ENCODE measurements around the gene PPP1R16B. TPM values are rescaled to one million over a fixed set of nuclear protein-coding genes. Genes with fewer than 3 reads are reported as not detected.

The PPP1R16B gene
- total RNA-seq, 5 donors from 2014 or later (not counting 1 experiment from before 2014, with no cell fraction given): 32.0 to 58.5 (median 50.2) TPM

GRCh38 chr20:38774167-38774566, 31.3 kb upstream of the PPP1R16B start:
- H3K4me1 ChIP-seq (ENCODE audit: control insufficient read depth in 1 of 2, extremely low read depth in 1 of 2, insufficient read depth in 2 of 2, low read length in 2 of 2): peaks cover 0 to 3% of the 10 kb centered on the region in 2 experiments
- peaks cover 11 to 45% of the 10 kb centered on the region in 2 donors for H3K36me3 ChIP-seq (ENCODE audit: control insufficient read depth in 2 of 2, extremely low read depth in 1 of 2, insufficient read depth in 1 of 2, low read length in 1 of 2)
- no peaks in the 10 kb centered on the region for H3K27me3 ChIP-seq (replicated peaks in 1 of 2; ENCODE audit: control insufficient read depth in 2 of 2, extremely low read depth in 1 of 2, insufficient read depth in 2 of 2, low read length in 1 of 2)
- Mint-ChIP-seq H3K27me3 (no peaks in the 10 kb centered on the region), H3K4me1 (peaks cover 0 to 3% (median 0%) of the 10 kb centered on the region in 3 donors), H3K9me3 (peaks cover 0 to 13% (median 7%) of the 10 kb centered on the region in 3 donors), H3K36me3 (peaks cover 56% of the 10 kb centered on the region), H3K4me3 (no peak overlapping the region), H3K27ac (peak overlapping the region in 1 of 2 donors; percentile 25)
- CTCF ChIA-PET: no interaction called here
- no peaks in the 10 kb centered on the region for H3K9me3 ChIP-seq
- no CpG with 5 or more reads among the region's 2 CpGs for WGBS (ENCODE audit: insufficient coverage)
- POLR2A ChIA-PET: no interaction called here
- no peak for DNase-seq
- no peak for ATAC-seq (replicated peaks in 1 of 4)
- H3K4me3 ChIP-seq (ENCODE audit: control insufficient read depth in 1 of 2, extremely low read depth in 1 of 2, low read length in 1 of 2): no peak overlapping the region
- no peak overlapping the region for H3K27ac ChIP-seq (ENCODE audit: low read length)

DNA sequence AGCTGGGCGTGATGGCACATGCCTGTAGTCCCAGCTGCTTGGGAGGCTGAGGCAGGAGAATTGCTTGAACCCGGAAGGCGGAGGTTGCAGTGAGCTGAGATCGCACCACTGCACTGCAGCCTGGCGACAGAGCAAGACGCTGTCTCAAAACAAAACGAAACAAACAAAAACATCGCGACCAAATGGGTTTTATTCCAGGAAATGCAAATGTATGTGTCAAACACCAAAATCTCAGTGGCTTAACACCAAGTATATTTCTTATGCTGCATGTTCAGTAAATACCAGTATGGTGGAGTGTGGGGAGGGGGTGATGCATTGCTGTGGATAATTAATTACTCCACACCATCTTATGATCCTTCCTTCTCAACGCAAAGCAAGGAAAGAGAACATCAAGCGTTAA, 29.1 kb upstream of the PPP1R16B start:
- H3K9me3 ChIP-seq: no peaks in the 10 kb centered on the region
- H3K36me3 ChIP-seq (ENCODE audit: control insufficient read depth in 2 of 2, extremely low read depth in 1 of 2, insufficient read depth in 1 of 2, low read length in 1 of 2): peaks cover 6 to 24% of the 10 kb centered on the region in 2 donors
- no peaks in the 10 kb centered on the region for H3K27me3 ChIP-seq (replicated peaks in 1 of 2; ENCODE audit: control insufficient read depth in 2 of 2, extremely low read depth in 1 of 2, insufficient read depth in 2 of 2, low read length in 1 of 2)
- DNase-seq (peak in 7 of 35 experiments; percentile 4 to 51 (median 18)), ATAC-seq (replicated peaks in 1 of 4) (no peak)
- ChIA-PET CTCF (interaction anchor here in 1 of 2 donors (0.7 to 1.0 kb wide), 2 partner anchors 30 to 83 kb away, joined by 3 read pairs; no protein-coding TSS in a partner anchor), POLR2A (no interaction called here)
- H3K27ac Mint-ChIP-seq: peak overlapping the region in 1 of 2 donors; percentile 44
- H3K27me3 Mint-ChIP-seq: no peaks in the 10 kb centered on the region
- H3K36me3 Mint-ChIP-seq: peaks cover 39% of the 10 kb centered on the region
- H3K4me1 ChIP-seq (ENCODE audit: control insufficient read depth in 1 of 2, extremely low read depth in 1 of 2, insufficient read depth in 2 of 2, low read length in 2 of 2): peaks cover 3 to 5% of the 10 kb centered on the region in 2 experiments
- peaks cover 0 to 13% (median 7%) of the 10 kb centered on the region in 3 donors for H3K9me3 Mint-ChIP-seq
- peaks cover 0 to 10% (median 5%) of the 10 kb centered on the region in 3 donors for H3K4me1 Mint-ChIP-seq
- 83% methylated on average over 4 of the region's 11 CpGs for WGBS (ENCODE audit: insufficient coverage)
- no peak overlapping the region for H3K4me3 ChIP-seq (ENCODE audit: control insufficient read depth in 1 of 2, extremely low read depth in 1 of 2, low read length in 1 of 2)
- no peak overlapping the region for H3K4me3 Mint-ChIP-seq
- H3K27ac ChIP-seq (ENCODE audit: low read length): no peak overlapping the region

DNA sequence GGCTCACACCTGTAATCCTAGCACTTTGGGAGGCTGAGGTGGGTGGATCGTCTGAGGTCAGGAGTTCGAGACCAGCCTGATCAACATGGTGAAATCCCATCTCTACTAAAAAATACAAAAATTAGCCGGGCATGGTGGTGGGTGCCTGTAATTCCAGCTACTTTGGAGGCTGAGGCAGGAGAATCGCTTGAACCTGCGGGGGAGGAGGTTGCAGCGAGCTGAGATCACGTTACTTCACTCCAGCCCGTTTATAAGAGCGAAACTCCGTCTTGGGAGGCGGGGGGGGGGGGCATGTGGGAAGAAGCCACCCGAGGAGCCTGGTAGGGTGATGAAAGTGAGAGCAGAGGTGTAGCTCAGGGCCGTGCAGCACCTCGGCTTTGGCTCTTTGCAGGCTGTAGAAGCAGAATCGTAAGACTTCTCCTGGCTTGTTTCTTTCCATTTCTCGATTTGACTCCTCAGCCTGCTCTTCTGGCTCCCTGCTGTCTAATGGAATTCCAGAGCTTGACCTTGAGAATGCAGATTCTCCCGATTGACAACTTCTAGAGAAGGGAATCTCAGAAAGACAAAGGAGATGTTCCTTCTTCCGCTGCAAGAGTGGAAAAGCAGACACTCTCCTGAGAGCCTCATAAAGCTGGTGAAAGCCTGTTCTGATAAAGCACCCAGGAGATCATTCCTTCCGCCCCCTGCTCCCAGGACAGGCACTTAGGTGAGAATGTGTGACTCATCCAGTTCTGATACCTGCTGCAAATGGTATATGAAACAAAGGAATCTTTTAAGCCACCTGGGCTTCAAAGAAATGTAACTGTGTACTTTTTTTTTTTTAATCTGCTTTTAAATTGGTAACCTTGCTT, 26.0 kb upstream of the PPP1R16B start:
- Mint-ChIP-seq H3K27me3 (no peaks in the 10 kb centered on the region), H3K36me3 (peaks cover 8% of the 10 kb centered on the region), H3K4me1 (peaks cover 0 to 10% (median 5%) of the 10 kb centered on the region in 3 donors), H3K4me3 (no peak overlapping the region), H3K27ac (peak overlapping the region in 1 of 2 donors; percentile 17), H3K9me3 (no peaks in the 10 kb centered on the region)
- ChIA-PET CTCF (interaction anchor here in 1 of 2 donors (0.6 kb wide), 1 partner anchor 115 kb away, joined by 3 read pairs; no protein-coding TSS in a partner anchor), POLR2A (no interaction called here)
- DNase-seq (no peak), ATAC-seq (replicated peaks in 1 of 4) (no peak)
- WGBS (ENCODE audit: insufficient coverage): 63% methylated on average over 14 of the region's 19 CpGs
- Histone ChIP-seq H3K27ac (ENCODE audit: low read length) (no peak overlapping the region), H3K36me3 (ENCODE audit: control insufficient read depth in 2 of 2, extremely low read depth in 1 of 2, insufficient read depth in 1 of 2, low read length in 1 of 2) (no peaks in the 10 kb centered on the region), H3K4me3 (ENCODE audit: control insufficient read depth in 1 of 2, extremely low read depth in 1 of 2, low read length in 1 of 2) (no peak overlapping the region), H3K9me3 (no peaks in the 10 kb centered on the region), H3K4me1 (ENCODE audit: control insufficient read depth in 1 of 2, extremely low read depth in 1 of 2, insufficient read depth in 2 of 2, low read length in 2 of 2) (peaks cover 3 to 5% of the 10 kb centered on the region in 2 experiments), H3K27me3 (replicated peaks in 1 of 2; ENCODE audit: control insufficient read depth in 2 of 2, extremely low read depth in 1 of 2, insufficient read depth in 2 of 2, low read length in 1 of 2) (no peaks in the 10 kb centered on the region)

GRCh38 chr20:38782275-38782674, 23.2 kb upstream of the PPP1R16B start:
- Mint-ChIP-seq H3K4me1 (peaks cover 0 to 7% (median 5%) of the 10 kb centered on the region in 3 donors), H3K27ac (no peak overlapping the region), H3K9me3 (no peaks in the 10 kb centered on the region), H3K36me3 (no peaks in the 10 kb centered on the region), H3K27me3 (no peaks in the 10 kb centered on the region), H3K4me3 (no peak overlapping the region)
- WGBS (ENCODE audit: insufficient coverage): no CpG with 5 or more reads among the region's 3 CpGs
- DNase-seq (no peak), ATAC-seq (replicated peaks in 1 of 4) (no peak)
- peaks cover 2 to 3% of the 10 kb centered on the region in 2 experiments for H3K4me1 ChIP-seq (ENCODE audit: control insufficient read depth in 1 of 2, extremely low read depth in 1 of 2, insufficient read depth in 2 of 2, low read length in 2 of 2)
- CTCF ChIA-PET: no interaction called here
- no peaks in the 10 kb centered on the region for H3K36me3 ChIP-seq (ENCODE audit: control insufficient read depth in 2 of 2, extremely low read depth in 1 of 2, insufficient read depth in 1 of 2, low read length in 1 of 2)
- peaks cover 0 to 2% of the 10 kb centered on the region in 2 experiments for H3K27me3 ChIP-seq (replicated peaks in 1 of 2; ENCODE audit: control insufficient read depth in 2 of 2, extremely low read depth in 1 of 2, insufficient read depth in 2 of 2, low read length in 1 of 2)
- POLR2A ChIA-PET: no interaction called here
- no peaks in the 10 kb centered on the region for H3K9me3 ChIP-seq
- no peak overlapping the region for H3K4me3 ChIP-seq (ENCODE audit: control insufficient read depth in 1 of 2, extremely low read depth in 1 of 2, low read length in 1 of 2)
- no peak overlapping the region for H3K27ac ChIP-seq (ENCODE audit: low read length)

DNA sequence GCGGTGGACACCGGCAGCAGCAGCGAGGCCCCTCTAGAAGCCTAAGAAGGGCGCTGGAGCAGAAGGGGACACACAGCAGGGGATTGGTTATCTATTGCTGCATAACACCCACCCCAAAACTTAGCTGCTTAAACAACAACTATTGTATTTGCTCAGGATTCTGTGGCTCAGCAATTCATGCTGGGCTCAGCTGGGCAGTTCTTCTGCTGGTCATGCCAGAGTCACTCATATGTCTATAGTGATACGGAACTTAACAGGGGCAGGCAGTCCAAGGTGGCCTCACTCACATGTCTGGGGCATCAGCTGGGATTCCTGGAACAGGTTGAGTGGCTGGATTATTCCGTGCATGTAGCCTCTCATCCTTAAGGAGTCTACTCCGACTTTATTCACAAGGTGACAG, 17.6 kb upstream of the PPP1R16B start:
- Mint-ChIP-seq H3K36me3 (no peaks in the 10 kb centered on the region), H3K27ac (no peak overlapping the region), H3K4me3 (no peak overlapping the region), H3K27me3 (no peaks in the 10 kb centered on the region), H3K4me1 (peaks cover 4 to 7% (median 4%) of the 10 kb centered on the region in 3 donors), H3K9me3 (no peaks in the 10 kb centered on the region)
- Histone ChIP-seq H3K27me3 (replicated peaks in 1 of 2; ENCODE audit: control insufficient read depth in 2 of 2, extremely low read depth in 1 of 2, insufficient read depth in 2 of 2, low read length in 1 of 2) (peaks cover 0 to 2% of the 10 kb centered on the region in 2 experiments), H3K4me3 (ENCODE audit: control insufficient read depth in 1 of 2, extremely low read depth in 1 of 2, low read length in 1 of 2) (no peak overlapping the region), H3K9me3 (no peaks in the 10 kb centered on the region), H3K27ac (ENCODE audit: low read length) (no peak overlapping the region), H3K36me3 (ENCODE audit: control insufficient read depth in 2 of 2, extremely low read depth in 1 of 2, insufficient read depth in 1 of 2, low read length in 1 of 2) (no peaks in the 10 kb centered on the region), H3K4me1 (ENCODE audit: control insufficient read depth in 1 of 2, extremely low read depth in 1 of 2, insufficient read depth in 2 of 2, low read length in 2 of 2) (peaks cover 0 to 5% of the 10 kb centered on the region in 2 experiments)
- ATAC-seq (replicated peaks in 1 of 4) (no peak), DNase-seq (no peak)
- 100% methylated on average over 7 of the region's 7 CpGs for WGBS (ENCODE audit: insufficient coverage)
- ChIA-PET POLR2A (interaction anchor here in 1 of 2 donors (0.9 kb wide), 1 partner anchor 19 kb away, joined by 6 read pairs; no protein-coding TSS in a partner anchor), CTCF (interaction anchor here (0.6 to 1.1 kb wide), 3 partner anchors 18 to 141 kb away, joined by 3 to 5 read pairs (median 3); no protein-coding TSS in a partner anchor)

DNA sequence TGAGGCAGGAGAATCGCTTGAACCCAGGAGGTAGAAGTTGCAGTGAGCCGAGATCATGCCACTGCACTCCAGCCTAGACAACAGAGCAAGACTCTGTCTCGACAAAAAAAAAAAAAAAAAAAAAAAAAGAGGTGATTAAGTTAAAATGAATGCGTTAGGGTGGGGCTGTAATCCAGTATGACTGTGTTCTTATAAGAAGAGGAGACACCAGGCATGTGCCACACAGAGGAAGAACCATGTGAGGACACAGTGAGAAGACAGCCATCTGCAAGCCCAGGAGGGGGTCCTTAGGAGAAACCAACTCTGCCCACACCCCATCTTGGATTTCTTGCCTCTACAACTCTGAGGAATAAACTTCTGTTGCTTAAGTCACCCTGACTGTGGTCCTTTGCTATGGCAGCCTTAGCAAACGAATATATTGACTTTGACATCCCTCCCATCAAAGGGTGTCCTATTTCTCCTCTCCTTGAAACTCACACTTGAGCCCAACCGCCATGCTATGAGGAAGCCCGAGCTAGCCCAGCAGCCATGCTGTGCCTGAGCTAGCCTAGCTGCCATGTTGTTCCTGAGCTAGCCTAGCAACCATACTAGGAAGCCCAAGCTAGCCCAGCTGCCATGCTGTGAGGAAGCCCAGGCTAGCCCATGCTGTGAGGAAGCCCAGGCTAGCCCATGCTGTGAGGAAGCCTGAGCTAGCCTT, 15.8 kb upstream of the PPP1R16B start:
- POLR2A ChIA-PET: interaction anchor here (0.5 to 0.6 kb wide), 3 partner anchors 12 to 87 kb away, joined by 3 read pairs; no protein-coding TSS in a partner anchor
- 97% methylated on average over 3 of the region's 7 CpGs for WGBS (ENCODE audit: insufficient coverage)

More for the DNA sequence above, 15.8 kb upstream of the PPP1R16B start:
- no peak overlapping the region for H3K27ac Mint-ChIP-seq
- Histone ChIP-seq H3K9me3 (no peaks in the 10 kb centered on the region), H3K4me1 (ENCODE audit: control insufficient read depth in 1 of 2, extremely low read depth in 1 of 2, insufficient read depth in 2 of 2, low read length in 2 of 2) (peaks cover 0 to 9% of the 10 kb centered on the region in 2 experiments), H3K27ac (ENCODE audit: low read length) (no peak overlapping the region), H3K4me3 (ENCODE audit: control insufficient read depth in 1 of 2, extremely low read depth in 1 of 2, low read length in 1 of 2) (no peak overlapping the region), H3K27me3 (replicated peaks in 1 of 2; ENCODE audit: control insufficient read depth in 2 of 2, extremely low read depth in 1 of 2, insufficient read depth in 2 of 2, low read length in 1 of 2) (peaks cover 0 to 2% of the 10 kb centered on the region in 2 experiments), H3K36me3 (ENCODE audit: control insufficient read depth in 2 of 2, extremely low read depth in 1 of 2, insufficient read depth in 1 of 2, low read length in 1 of 2) (no peaks in the 10 kb centered on the region)
- peaks cover 7 to 10% (median 7%) of the 10 kb centered on the region in 3 donors for H3K4me1 Mint-ChIP-seq
- no peak overlapping the region for H3K4me3 Mint-ChIP-seq
- no peaks in the 10 kb centered on the region for H3K9me3 Mint-ChIP-seq
- H3K36me3 Mint-ChIP-seq: no peaks in the 10 kb centered on the region
- no peaks in the 10 kb centered on the region for H3K27me3 Mint-ChIP-seq
- ATAC-seq (replicated peaks in 1 of 4): no peak
- no peak for DNase-seq
- CTCF ChIA-PET: interaction anchor here (0.6 to 1.2 kb wide), 11 partner anchors 12 to 172 kb away, joined by 3 to 5 read pairs (median 3); partner anchors contain the start of genes DHX35 (in 1 of the 2) and PPP1R16B (in 1 of the 2)

Data from T-cell (primary cell).